ENCODE measurements around the gene OBSCN. TPM values are rescaled to one million over a fixed set of nuclear protein-coding genes. Genes with fewer than 3 reads are reported as not detected.

The OBSCN gene
- total and polyA plus RNA-seq, 11 donors = 155 to 524 (median 354) TPM

DNA sequence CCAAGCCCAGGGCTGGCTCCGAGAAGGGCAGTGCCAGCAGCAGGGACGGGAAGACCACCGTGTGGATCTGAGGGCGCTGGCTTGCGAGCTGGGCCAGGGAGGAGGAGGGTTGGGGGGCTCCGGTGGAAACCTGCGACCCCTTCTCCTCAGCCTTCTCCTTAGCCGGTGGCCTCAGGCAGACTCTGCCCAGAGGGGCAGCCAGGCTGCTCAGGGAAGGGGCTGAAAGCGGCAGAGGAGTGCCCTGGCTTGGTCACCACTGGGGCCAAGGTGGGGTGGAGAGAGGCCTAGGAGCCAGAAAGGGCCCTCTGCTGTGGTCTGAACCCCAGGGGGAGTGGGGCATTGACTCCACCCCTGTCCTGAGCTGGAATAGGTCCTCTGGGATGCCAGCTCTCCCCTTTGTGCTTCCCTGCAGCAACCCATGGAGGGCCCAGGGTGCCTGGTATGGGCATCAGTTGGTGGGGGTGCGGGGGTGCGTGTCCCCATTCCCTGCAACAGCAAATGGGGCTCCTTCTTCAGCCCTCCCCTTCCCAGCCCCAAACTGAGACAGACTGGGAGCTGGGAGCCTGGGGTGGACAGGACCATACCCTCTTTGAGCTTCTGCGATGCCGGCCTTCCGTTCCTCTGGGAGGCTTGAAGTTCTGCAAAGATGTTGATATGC is 48.7 kb upstream of the OBSCN start:
- H3K9me3 ChIP-seq = no peaks in the 10 kb centered on the region
- peaks cover 0 to 24% (median 0%) of the 10 kb centered on the region in 9 donors for H3K27me3 ChIP-seq
- intact Hi-C loops (cut with DNase I) = no loop called here
- peak in 3 of 5 donors; percentile 17 to 30 (median 22) for DNase-seq
- no peak overlapping the region for H3K4me3 ChIP-seq
- WGBS, 4 donors = 83 to 94% (median 88%) methylated on average over 5 to 14 of the region's 14 CpGs
- H3K36me3 ChIP-seq = no peaks in the 10 kb centered on the region
- H3K27ac ChIP-seq = no peak overlapping the region
- TF ChIP-seq, protein P1, sequence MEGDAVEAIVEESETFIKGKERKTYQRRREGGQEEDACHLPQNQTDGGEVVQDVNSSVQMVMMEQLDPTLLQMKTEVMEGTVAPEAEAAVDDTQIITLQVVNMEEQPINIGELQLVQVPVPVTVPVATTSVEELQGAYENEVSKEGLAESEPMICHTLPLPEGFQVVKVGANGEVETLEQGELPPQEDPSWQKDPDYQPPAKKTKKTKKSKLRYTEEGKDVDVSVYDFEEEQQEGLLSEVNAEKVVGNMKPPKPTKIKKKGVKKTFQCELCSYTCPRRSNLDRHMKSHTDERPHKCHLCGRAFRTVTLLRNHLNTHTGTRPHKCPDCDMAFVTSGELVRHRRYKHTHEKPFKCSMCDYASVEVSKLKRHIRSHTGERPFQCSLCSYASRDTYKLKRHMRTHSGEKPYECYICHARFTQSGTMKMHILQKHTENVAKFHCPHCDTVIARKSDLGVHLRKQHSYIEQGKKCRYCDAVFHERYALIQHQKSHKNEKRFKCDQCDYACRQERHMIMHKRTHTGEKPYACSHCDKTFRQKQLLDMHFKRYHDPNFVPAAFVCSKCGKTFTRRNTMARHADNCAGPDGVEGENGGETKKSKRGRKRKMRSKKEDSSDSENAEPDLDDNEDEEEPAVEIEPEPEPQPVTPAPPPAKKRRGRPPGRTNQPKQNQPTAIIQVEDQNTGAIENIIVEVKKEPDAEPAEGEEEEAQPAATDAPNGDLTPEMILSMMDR (IDR thresholded peaks at IDR 0.05) = no peak
- TF ChIP-seq POLR2A (IDR thresholded peaks at IDR 0.05) = no peak
- H3K4me1 ChIP-seq = peaks cover 0 to 41% (median 26%) of the 10 kb centered on the region in 12 donors
- no peak for ATAC-seq

DNA sequence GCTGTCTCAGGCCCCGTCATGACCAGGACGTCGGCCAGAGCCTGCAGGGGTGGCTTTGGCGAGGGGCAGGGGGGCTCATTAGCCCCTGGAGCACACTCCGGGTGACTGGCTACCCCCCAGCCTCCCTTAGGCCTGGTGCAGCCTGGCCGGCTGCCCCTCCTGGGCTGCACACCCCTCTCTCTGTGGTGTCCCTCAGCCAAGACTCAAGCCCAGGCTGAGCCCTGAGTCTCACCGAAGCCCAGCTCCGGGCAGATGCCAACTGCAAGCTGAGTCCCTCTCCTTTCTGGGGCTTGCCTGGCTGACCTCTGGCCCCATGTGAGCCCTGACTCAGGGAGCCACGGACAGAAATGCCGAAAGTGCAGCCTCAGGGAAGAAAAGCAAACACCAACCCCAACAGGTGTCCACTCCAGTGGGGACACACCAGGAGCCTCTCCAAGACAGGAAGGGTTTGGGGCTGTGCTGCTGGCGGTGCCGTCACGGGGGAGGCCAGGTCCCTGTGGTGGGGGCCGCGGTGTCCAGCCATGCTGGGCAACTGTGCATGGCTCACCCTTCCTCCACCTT is 47.6 kb upstream of the OBSCN start:
- Histone ChIP-seq H3K36me3 (no peaks in the 10 kb centered on the region), H3K27me3 (peaks cover 0 to 24% (median 0%) of the 10 kb centered on the region in 9 donors), H3K4me1 (peaks cover 0 to 49% (median 33%) of the 10 kb centered on the region in 12 donors), H3K9me3 (no peaks in the 10 kb centered on the region), H3K27ac (no peak overlapping the region), H3K4me3 (no peak overlapping the region)
- 83 to 91% (median 88%) methylated on average over 12 to 15 of the region's 15 CpGs for WGBS, 4 donors
- intact Hi-C loops (cut with DNase I) = no loop called here
- TF ChIP-seq, protein P1 (IDR thresholded peaks at IDR 0.05) = no peak
- TF ChIP-seq POLR2A (IDR thresholded peaks at IDR 0.05) = no peak
- ATAC-seq (no peak), DNase-seq (peak in 3 of 5 donors; percentile 22 to 49 (median 23))

DNA sequence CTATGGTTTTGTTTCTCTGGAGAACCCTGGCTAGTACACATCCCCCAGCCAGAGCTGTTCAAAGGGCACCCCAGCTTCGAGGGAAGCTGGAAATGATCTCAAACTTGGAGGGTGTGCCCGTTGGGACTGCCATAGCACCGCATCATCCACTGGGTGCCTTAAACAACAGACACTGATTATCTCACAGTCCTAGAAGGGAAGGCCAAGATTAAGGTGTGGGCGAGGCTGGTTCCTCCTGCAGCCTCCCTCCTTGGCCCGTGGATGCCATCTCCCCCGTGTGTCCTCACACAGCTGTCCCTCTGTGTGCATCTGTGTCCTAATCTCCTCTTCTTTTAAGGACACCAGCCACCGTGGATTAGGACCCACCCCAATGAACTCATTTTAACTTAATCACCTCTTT is 46.5 kb upstream of the OBSCN start:
- DNase-seq (peak in 1 of 5 donors; percentile 21), ATAC-seq (no peak)
- Histone ChIP-seq H3K4me3 (no peak overlapping the region), H3K27me3 (peaks cover 0 to 24% (median 0%) of the 10 kb centered on the region in 9 donors), H3K4me1 (peaks cover 0 to 51% (median 36%) of the 10 kb centered on the region in 12 donors), H3K9me3 (no peaks in the 10 kb centered on the region), H3K27ac (peak overlapping the region; percentile 64 to 100 (median 88)), H3K36me3 (no peaks in the 10 kb centered on the region)
- intact Hi-C loops (cut with DNase I) = no loop called here
- WGBS, 4 donors = 34 to 63% (median 50%) methylated on average over 5 to 7 of the region's 7 CpGs
- no peak for TF ChIP-seq POLR2A (IDR thresholded peaks at IDR 0.05)
- TF ChIP-seq, protein P1 (IDR thresholded peaks at IDR 0.05) = no peak

DNA sequence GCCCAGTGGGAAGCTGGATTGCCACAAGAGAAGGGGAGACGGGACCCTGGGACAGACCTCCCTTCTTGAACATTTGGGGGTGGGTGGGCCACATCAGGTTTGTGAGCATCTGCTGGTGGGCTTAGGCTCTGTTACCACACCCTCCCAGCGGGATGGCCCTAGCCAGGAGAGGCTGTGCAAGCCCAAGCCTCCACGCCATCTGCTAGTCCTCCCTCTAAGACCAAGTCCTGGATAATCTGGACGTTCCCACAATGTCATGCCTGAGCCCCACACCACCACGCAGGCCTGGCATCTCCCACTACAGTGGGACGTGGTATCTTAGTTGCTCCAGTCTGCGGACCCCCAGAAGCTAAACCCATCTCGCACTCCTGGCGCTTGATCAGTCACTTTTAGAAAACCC is 46.0 kb upstream of the OBSCN start:
- no peak for ATAC-seq
- H3K27me3 ChIP-seq = peaks cover 0 to 24% (median 0%) of the 10 kb centered on the region in 9 donors
- 69 to 90% (median 80%) methylated on average over 3 to 9 of the region's 9 CpGs for WGBS, 4 donors
- H3K36me3 ChIP-seq = no peaks in the 10 kb centered on the region
- DNase-seq = peak in 1 of 5 donors; percentile 59
- no peaks in the 10 kb centered on the region for H3K9me3 ChIP-seq
- H3K27ac ChIP-seq = peak overlapping the region; percentile 64 to 100 (median 88)
- intact Hi-C loops (cut with DNase I) = loop anchor here in 3 of 10 donors (2.0 kb wide), 2 partner anchors 13 to 21 kb away; partner anchors contain the start of genes GJC2 (in 2 of the 3) and GUK1 (in 1 of the 3)
- peaks cover 0 to 56% (median 41%) of the 10 kb centered on the region in 12 donors for H3K4me1 ChIP-seq
- H3K4me3 ChIP-seq = no peak overlapping the region
- no peak for TF ChIP-seq POLR2A (IDR thresholded peaks at IDR 0.05)
- TF ChIP-seq, protein P1 (IDR thresholded peaks at IDR 0.05) = no peak

Measured in heart left ventricle (tissue), 16 donors.